Measurements from ENCODE around the gene SLC25A20. TPM values are rescaled to one million over a fixed set of nuclear protein-coding genes. Genes with fewer than 3 reads are reported as not detected.

The SLC25A20 gene
- 14.5 and 20.7 TPM in 2 replicates for total RNA-seq

GRCh38 chr3:48898383-48899234 is at the start of gene SLC25A20:
SLC25A20 (minus strand) TSS chr3:48898882; CDS start chr3:48898794, 88 bp downstream.
- peak within 1 kb of the TSS; percentile 83 for H3K4me3 ChIP-seq (ENCODE audit: low read depth, low read length)
- DNase-seq (ENCODE audit: low read depth), result peak; percentile 84
- TF ChIP-seq CTCF (IDR thresholded peaks at IDR 0.05; ENCODE audit: insufficient read depth, low read depth, low read length), result no peak

GRCh38 chr3:48945891-48946549 is 47.3 kb upstream of the SLC25A20 start:
- no peak for DNase-seq (ENCODE audit: low read depth)
- no peak overlapping the region for H3K4me3 ChIP-seq (ENCODE audit: low read depth, low read length)
- no peak for TF ChIP-seq CTCF (IDR thresholded peaks at IDR 0.05; ENCODE audit: insufficient read depth, low read depth, low read length)

DNA sequence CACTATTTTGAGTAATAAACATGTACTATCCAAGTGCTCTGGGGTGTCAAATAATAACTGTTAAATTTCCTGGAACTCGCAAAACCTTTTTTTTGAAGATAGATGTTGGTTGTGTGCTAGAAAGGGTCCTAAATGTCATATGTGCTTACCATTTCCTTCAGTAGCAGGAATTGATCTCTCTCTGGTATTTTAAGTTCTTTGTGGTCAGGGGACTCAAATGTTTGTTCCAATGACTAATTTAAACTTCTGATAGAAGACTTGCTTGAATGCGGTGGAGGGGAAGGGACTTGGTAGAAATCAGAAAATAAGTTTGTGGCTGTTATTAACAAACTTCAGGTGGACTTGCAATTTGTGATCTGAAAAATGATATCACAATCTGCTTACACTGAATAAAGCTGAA is 46.8 kb upstream of the SLC25A20 start:
- no peak overlapping the region for H3K4me3 ChIP-seq (ENCODE audit: low read depth, low read length)
- no peak for DNase-seq (ENCODE audit: low read depth)
- TF ChIP-seq CTCF (IDR thresholded peaks at IDR 0.05; ENCODE audit: insufficient read depth, low read depth, low read length), result no peak

GRCh38 chr3:48938689-48939088 is 40.0 kb upstream of the SLC25A20 start:
- H3K4me3 ChIP-seq (ENCODE audit: low read depth, low read length), result no peak overlapping the region
- no peak for DNase-seq (ENCODE audit: low read depth)
- TF ChIP-seq CTCF (IDR thresholded peaks at IDR 0.05; ENCODE audit: insufficient read depth, low read depth, low read length), result no peak

- H3K4me3 ChIP-seq (ENCODE audit: low read depth, low read length), result no peak overlapping the region
- DNase-seq (ENCODE audit: low read depth), result no peak
- no peak for TF ChIP-seq CTCF (IDR thresholded peaks at IDR 0.05; ENCODE audit: insufficient read depth, low read depth, low read length)
These were observed 39.5 kb upstream of the SLC25A20 start for GRCh38 chr3:48938156-48938555.

DNA sequence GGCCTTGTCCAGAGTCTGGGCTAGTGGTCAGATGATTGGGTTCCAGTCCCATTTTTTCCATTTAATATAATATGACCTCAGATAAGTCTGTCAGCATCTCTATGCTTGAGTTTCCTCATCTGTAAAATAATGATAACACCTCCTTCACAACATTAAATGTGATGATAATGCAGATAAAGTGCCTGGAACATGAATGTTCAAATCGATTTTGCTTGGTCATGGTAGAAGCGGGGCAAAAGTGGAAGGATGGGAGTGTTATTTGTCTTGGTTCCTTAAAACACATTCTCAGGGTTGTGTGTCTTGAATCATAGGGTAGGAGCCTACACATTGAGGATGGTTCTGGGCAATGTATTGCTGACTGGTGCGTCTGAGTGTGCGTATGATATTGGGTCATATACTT is 36.8 kb upstream of the SLC25A20 start:
- no peak overlapping the region for H3K4me3 ChIP-seq (ENCODE audit: low read depth, low read length)
- no peak for TF ChIP-seq CTCF (IDR thresholded peaks at IDR 0.05; ENCODE audit: insufficient read depth, low read depth, low read length)
- no peak for DNase-seq (ENCODE audit: low read depth)

All from fibroblast of villous mesenchyme (primary cell).